ENCODE results near the gene TIPARP. TPM values are rescaled to one million over a fixed set of nuclear protein-coding genes. Genes with fewer than 3 reads are reported as not detected.

The TIPARP gene
- total and polyA plus RNA-seq, 4 donors = 4.4 to 13.6 (median 8.8) TPM

GRCh38 chr3:156681002-156681401 lies 6.6 kb downstream of the TIPARP start:
- H3K9me3 ChIP-seq (ENCODE audit: control insufficient read depth in 4 of 4, low read length in 3 of 4) = no peaks in the 10 kb centered on the region
- H3K9ac ChIP-seq (ENCODE audit: low read depth in 1 of 2, low read length in 2 of 2) = no peak overlapping the region
- TF ChIP-seq GABPA (IDR thresholded peaks at IDR 0.05 in 1 of 2, conservative IDR thresholded peaks at IDR 0.05 in 1 of 2) (no peak), RAD21 (IDR thresholded peaks at IDR 0.05) (peak in 1 of 2 donors; percentile 25)
- peaks cover 0 to 23% (median 7%) of the 10 kb centered on the region in 4 donors for H3K36me3 ChIP-seq (ENCODE audit: control insufficient read depth in 4 of 4, insufficient read depth in 3 of 4, low read depth in 1 of 4, low read length in 3 of 4)
- H3K4me3 ChIP-seq (ENCODE audit: low read depth in 1 of 3, low read length in 3 of 3) = no peak overlapping the region
- H3K4me1 ChIP-seq (ENCODE audit: control insufficient read depth in 4 of 4, insufficient read depth in 4 of 4, low read length in 3 of 4) = peaks cover 8 to 46% (median 31%) of the 10 kb centered on the region in 4 donors
- DNase-seq (ENCODE audit: low spot score) = no peak
- H3K27ac ChIP-seq (ENCODE audit: low read depth in 1 of 2, low read length in 2 of 2) = peak overlapping the region in 1 of 2 donors; percentile 41
- no peaks in the 10 kb centered on the region for H3K27me3 ChIP-seq (ENCODE audit: control insufficient read depth in 4 of 4, insufficient read depth in 4 of 4, low read length in 3 of 4)
- WGBS = 35% methylated on average over 4 of the region's 4 CpGs

GRCh38 chr3:156682501-156682900 lies 8.1 kb downstream of the TIPARP start:
- no peak overlapping the region for H3K27ac ChIP-seq (ENCODE audit: low read depth in 1 of 2, low read length in 2 of 2)
- peaks cover 0 to 22% (median 7%) of the 10 kb centered on the region in 4 donors for H3K36me3 ChIP-seq (ENCODE audit: control insufficient read depth in 4 of 4, insufficient read depth in 3 of 4, low read depth in 1 of 4, low read length in 3 of 4)
- 85% methylated on average over 1 of the region's 1 CpG for WGBS
- TF ChIP-seq, protein P1, sequence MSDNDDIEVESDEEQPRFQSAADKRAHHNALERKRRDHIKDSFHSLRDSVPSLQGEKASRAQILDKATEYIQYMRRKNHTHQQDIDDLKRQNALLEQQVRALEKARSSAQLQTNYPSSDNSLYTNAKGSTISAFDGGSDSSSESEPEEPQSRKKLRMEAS (IDR thresholded peaks at IDR 0.05) = no peak
- TF ChIP-seq HNF4A (conservative IDR thresholded peaks at IDR 0.05) = no peak
- no peak for TF ChIP-seq EGR1 (IDR thresholded peaks at IDR 0.05; ENCODE audit: low read depth in 2 of 2)
- no peak for TF ChIP-seq FOXA1 (IDR thresholded peaks at IDR 0.05)
- TF ChIP-seq, protein P2, sequence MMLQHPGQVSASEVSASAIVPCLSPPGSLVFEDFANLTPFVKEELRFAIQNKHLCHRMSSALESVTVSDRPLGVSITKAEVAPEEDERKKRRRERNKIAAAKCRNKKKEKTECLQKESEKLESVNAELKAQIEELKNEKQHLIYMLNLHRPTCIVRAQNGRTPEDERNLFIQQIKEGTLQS (IDR thresholded peaks at IDR 0.05) = no peak
- no peak for TF ChIP-seq HNF4G (IDR thresholded peaks at IDR 0.05)
- TF ChIP-seq RAD21 (IDR thresholded peaks at IDR 0.05) = no peak
- TF ChIP-seq NR2F2 (IDR thresholded peaks at IDR 0.05) = no peak
- TF ChIP-seq RXRA (IDR thresholded peaks at IDR 0.05) = no peak
- TF ChIP-seq GABPA (IDR thresholded peaks at IDR 0.05 in 1 of 2, conservative IDR thresholded peaks at IDR 0.05 in 1 of 2) = no peak
- TF ChIP-seq, protein P3, sequence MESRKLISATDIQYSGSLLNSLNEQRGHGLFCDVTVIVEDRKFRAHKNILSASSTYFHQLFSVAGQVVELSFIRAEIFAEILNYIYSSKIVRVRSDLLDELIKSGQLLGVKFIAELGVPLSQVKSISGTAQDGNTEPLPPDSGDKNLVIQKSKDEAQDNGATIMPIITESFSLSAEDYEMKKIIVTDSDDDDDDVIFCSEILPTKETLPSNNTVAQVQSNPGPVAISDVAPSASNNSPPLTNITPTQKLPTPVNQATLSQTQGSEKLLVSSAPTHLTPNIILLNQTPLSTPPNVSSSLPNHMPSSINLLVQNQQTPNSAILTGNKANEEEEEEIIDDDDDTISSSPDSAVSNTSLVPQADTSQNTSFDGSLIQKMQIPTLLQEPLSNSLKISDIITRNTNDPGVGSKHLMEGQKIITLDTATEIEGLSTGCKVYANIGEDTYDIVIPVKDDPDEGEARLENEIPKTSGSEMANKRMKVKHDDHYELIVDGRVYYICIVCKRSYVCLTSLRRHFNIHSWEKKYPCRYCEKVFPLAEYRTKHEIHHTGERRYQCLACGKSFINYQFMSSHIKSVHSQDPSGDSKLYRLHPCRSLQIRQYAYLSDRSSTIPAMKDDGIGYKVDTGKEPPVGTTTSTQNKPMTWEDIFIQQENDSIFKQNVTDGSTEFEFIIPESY (IDR thresholded peaks at IDR 0.05) = no peak
- TF ChIP-seq YY1 (IDR thresholded peaks at IDR 0.05) = no peak
- H3K4me1 ChIP-seq (ENCODE audit: control insufficient read depth in 4 of 4, insufficient read depth in 4 of 4, low read length in 3 of 4) = peaks cover 6 to 46% (median 32%) of the 10 kb centered on the region in 4 donors
- DNase-seq (ENCODE audit: low spot score) = no peak
- no peak overlapping the region for H3K9ac ChIP-seq (ENCODE audit: low read depth in 1 of 2, low read length in 2 of 2)
- H3K9me3 ChIP-seq (ENCODE audit: control insufficient read depth in 4 of 4, low read length in 3 of 4) = no peaks in the 10 kb centered on the region
- no peaks in the 10 kb centered on the region for H3K27me3 ChIP-seq (ENCODE audit: control insufficient read depth in 4 of 4, insufficient read depth in 4 of 4, low read length in 3 of 4)
- H3K4me3 ChIP-seq (ENCODE audit: low read depth in 1 of 3, low read length in 3 of 3) = no peak overlapping the region

- no peak for DNase-seq (ENCODE audit: low spot score)
- TF ChIP-seq, protein P4, sequence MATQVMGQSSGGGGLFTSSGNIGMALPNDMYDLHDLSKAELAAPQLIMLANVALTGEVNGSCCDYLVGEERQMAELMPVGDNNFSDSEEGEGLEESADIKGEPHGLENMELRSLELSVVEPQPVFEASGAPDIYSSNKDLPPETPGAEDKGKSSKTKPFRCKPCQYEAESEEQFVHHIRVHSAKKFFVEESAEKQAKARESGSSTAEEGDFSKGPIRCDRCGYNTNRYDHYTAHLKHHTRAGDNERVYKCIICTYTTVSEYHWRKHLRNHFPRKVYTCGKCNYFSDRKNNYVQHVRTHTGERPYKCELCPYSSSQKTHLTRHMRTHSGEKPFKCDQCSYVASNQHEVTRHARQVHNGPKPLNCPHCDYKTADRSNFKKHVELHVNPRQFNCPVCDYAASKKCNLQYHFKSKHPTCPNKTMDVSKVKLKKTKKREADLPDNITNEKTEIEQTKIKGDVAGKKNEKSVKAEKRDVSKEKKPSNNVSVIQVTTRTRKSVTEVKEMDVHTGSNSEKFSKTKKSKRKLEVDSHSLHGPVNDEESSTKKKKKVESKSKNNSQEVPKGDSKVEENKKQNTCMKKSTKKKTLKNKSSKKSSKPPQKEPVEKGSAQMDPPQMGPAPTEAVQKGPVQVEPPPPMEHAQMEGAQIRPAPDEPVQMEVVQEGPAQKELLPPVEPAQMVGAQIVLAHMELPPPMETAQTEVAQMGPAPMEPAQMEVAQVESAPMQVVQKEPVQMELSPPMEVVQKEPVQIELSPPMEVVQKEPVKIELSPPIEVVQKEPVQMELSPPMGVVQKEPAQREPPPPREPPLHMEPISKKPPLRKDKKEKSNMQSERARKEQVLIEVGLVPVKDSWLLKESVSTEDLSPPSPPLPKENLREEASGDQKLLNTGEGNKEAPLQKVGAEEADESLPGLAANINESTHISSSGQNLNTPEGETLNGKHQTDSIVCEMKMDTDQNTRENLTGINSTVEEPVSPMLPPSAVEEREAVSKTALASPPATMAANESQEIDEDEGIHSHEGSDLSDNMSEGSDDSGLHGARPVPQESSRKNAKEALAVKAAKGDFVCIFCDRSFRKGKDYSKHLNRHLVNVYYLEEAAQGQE (IDR thresholded peaks at IDR 0.05) = no peak
- TF ChIP-seq FOXA2 (IDR thresholded peaks at IDR 0.05) (no peak), HNF4A (conservative IDR thresholded peaks at IDR 0.05) (no peak), SP1 (IDR thresholded peaks at IDR 0.05) (no peak), RAD21 (IDR thresholded peaks at IDR 0.05) (no peak), JUND (IDR thresholded peaks at IDR 0.05) (no peak), YY1 (IDR thresholded peaks at IDR 0.05) (no peak), EGR1 (IDR thresholded peaks at IDR 0.05; ENCODE audit: low read depth in 2 of 2) (no peak), TAF1 (conservative IDR thresholded peaks at IDR 0.05) (no peak), NR2F2 (IDR thresholded peaks at IDR 0.05) (no peak), RXRA (IDR thresholded peaks at IDR 0.05) (no peak), CTCF (IDR thresholded peaks at IDR 0.05; ENCODE audit: low read depth, low read length, missing input control) (no peak), FOXA1 (IDR thresholded peaks at IDR 0.05) (no peak), GABPA (IDR thresholded peaks at IDR 0.05 in 1 of 2, conservative IDR thresholded peaks at IDR 0.05 in 1 of 2) (no peak)
- TF ChIP-seq, protein P3 (IDR thresholded peaks at IDR 0.05) = no peak
- Histone ChIP-seq H3K36me3 (ENCODE audit: control insufficient read depth in 4 of 4, insufficient read depth in 3 of 4, low read depth in 1 of 4, low read length in 3 of 4) (peaks cover 0 to 17% (median 6%) of the 10 kb centered on the region in 4 donors), H3K9ac (ENCODE audit: low read depth in 1 of 2, low read length in 2 of 2) (no peak overlapping the region), H3K9me3 (ENCODE audit: control insufficient read depth in 4 of 4, low read length in 3 of 4) (no peaks in the 10 kb centered on the region), H3K27ac (ENCODE audit: low read depth in 1 of 2, low read length in 2 of 2) (no peak overlapping the region), H3K4me3 (ENCODE audit: low read depth in 1 of 3, low read length in 3 of 3) (no peak overlapping the region), H3K27me3 (ENCODE audit: control insufficient read depth in 4 of 4, insufficient read depth in 4 of 4, low read length in 3 of 4) (no peaks in the 10 kb centered on the region), H3K4me1 (ENCODE audit: control insufficient read depth in 4 of 4, insufficient read depth in 4 of 4, low read length in 3 of 4) (peaks cover 5 to 44% (median 32%) of the 10 kb centered on the region in 4 donors)
Observed at GRCh38 chr3:156682963-156683362, 8.6 kb downstream of the TIPARP start.
